ENCODE results near the gene SPDEF. TPM values are rescaled to one million over a fixed set of nuclear protein-coding genes. Genes with fewer than 3 reads are reported as not detected.

Gene SPDEF
- total and polyA plus RNA-seq, 2 experiments from 2014 or later, result 0.69 TPM; not detected in 1

- Histone ChIP-seq H3F3A (replicated peaks; ENCODE audit: low read depth) (0 out of 2 replicates have a peak, but pooled peaks cover 4% of the 10 kb centered on the region), H3K36me3 (ENCODE audit: insufficient read depth) (no peaks in the 10 kb centered on the region), H4K20me1 (replicated peaks; ENCODE audit: insufficient read depth) (0 out of 2 replicates have a peak, but pooled peaks cover 3% of the 10 kb centered on the region), H3K9me2 (ENCODE audit: insufficient read depth) (no peaks in the 10 kb centered on the region), H3K4me3 (no peak overlapping the region), H3K4me1 (ENCODE audit: insufficient read depth) (peaks cover 15% of the 10 kb centered on the region), H3K79me2 (replicated peaks; ENCODE audit: insufficient read depth) (no peaks in the 10 kb centered on the region), H2AFZ (no peak overlapping the region), H3K27me3 (ENCODE audit: insufficient read depth) (no peaks in the 10 kb centered on the region), H3K4me2 (no peak overlapping the region), H3K27ac (ENCODE audit: low read depth) (no peak overlapping the region)
- no peak for DNase-seq (ENCODE audit: low spot score)
- H3K4me3 Mint-ChIP-seq, result no peak overlapping the region
- H3K36me3 Mint-ChIP-seq (ENCODE audit: low read depth), result no peaks in the 10 kb centered on the region
- TF ChIP-seq EZH2phosphoT487 (IDR thresholded peaks at IDR 0.05; ENCODE audit: unreplicated experiment) (no peak), ZNF114 (CRISPR knock-in tag; IDR thresholded peaks at IDR 0.05) (no peak), NANOG (IDR thresholded peaks at IDR 0.05; ENCODE audit: borderline replicate concordance) (no peak), CREB1 (CRISPR knock-in tag; IDR thresholded peaks at IDR 0.05; ENCODE audit: low read depth) (no peak), CTCF (conservative IDR thresholded peaks at IDR 0.05; ENCODE audit: low read depth in 2 of 2) (no peak), STAT1 (IDR thresholded peaks at IDR 0.05; ENCODE audit: unreplicated experiment) (no peak), ZNF462 (CRISPR knock-in tag; IDR thresholded peaks at IDR 0.05) (no peak), ZNF331 (CRISPR knock-in tag; IDR thresholded peaks at IDR 0.05; ENCODE audit: low read depth) (no peak), REST (IDR thresholded peaks at IDR 0.05; ENCODE audit: unreplicated experiment) (no peak), JUNB (IDR thresholded peaks at IDR 0.05; ENCODE audit: unreplicated experiment) (no peak)
- no peak overlapping the region for H3K27ac Mint-ChIP-seq
- ATAC-seq, result no peak
- peaks cover 24% of the 10 kb centered on the region for H3K4me1 Mint-ChIP-seq
- H3K9me3 Mint-ChIP-seq, result no peaks in the 10 kb centered on the region; the same call in 1 of the 3 replicates
- H3K27me3 Mint-ChIP-seq (ENCODE audit: insufficient read depth, low read depth, poor library complexity), result peaks cover 10% of the 10 kb centered on the region
These were observed 22.5 kb upstream of the SPDEF start for GRCh38 chr6:34578445-34579262.
